IMR-90 (cell line): ENCODE data around the gene ARL8B. TPM values are rescaled to one million over a fixed set of nuclear protein-coding genes. Genes with fewer than 3 reads are reported as not detected.
A peak's percentile ranks its signal among the peaks of the same experiment; 100 is the strongest.

Source experiments
- ATAC-seq: fragments of 200-7000 bp; cut with Tn5 transposase; 2 replicates; pipeline ENCODE4 v1.9.1; 2020; ENCODE audit warnings: low read depth, mild to moderate bottlenecking, moderate library complexity
- BruUV-seq: library from RNA; stranded (reverse); fragments of 400-500 nt; replicated peaks from 2 replicates; lab custom pipeline; 2021; lab: Mats Ljungman, UMichigan
- CTCF ChIA-PET: fragments of 300-600 bp; formaldehyde crosslinking; extraction: SDS; loops from one replicate; lab custom pipeline; 2021; ENCODE audit warnings: antibody characterized with exemption; lab: Yijun Ruan, JAX
- POLR2A ChIA-PET: fragments of 300-600 bp; sonication (Branson Sonifier 250); formaldehyde crosslinking; loops from one replicate; lab custom pipeline; 2022; ENCODE audit warnings: antibody characterized with exemption; ENCODE audit not compliant: unreplicated experiment; lab: Charles Lee
- DNase-seq: peaks from one replicate; pipeline ENCODE4 v3.0.0; 2013
- H2AFZ ChIP-seq: replicated peaks from 2 replicates; pipeline ENCODE3; 2013; ENCODE audit warnings: low read length, mild to moderate bottlenecking; ENCODE audit not compliant: poor library complexity
- H2AK5ac ChIP-seq: 2 replicates; pipeline ENCODE4 v1.6.1; 2013; ENCODE audit warnings: low read depth, low read length, inconsistent platforms
- H2AK9ac ChIP-seq: replicated peaks from 2 replicates; pipeline ENCODE3; 2013; ENCODE audit warnings: mild to moderate bottlenecking, low read depth, low read length, moderate library complexity; ENCODE audit not compliant: poor library complexity
- H2BK120ac ChIP-seq: 2 replicates; pipeline ENCODE4 v1.6.1; 2013; ENCODE audit warnings: low read depth, low read length, inconsistent platforms
- H2BK15ac ChIP-seq: 3 replicates; pipeline ENCODE4 v1.6.1; 2013; ENCODE audit warnings: low read depth, low read length, inconsistent platforms
- H2BK20ac ChIP-seq: 2 replicates; pipeline ENCODE4 v1.6.1; 2013; ENCODE audit warnings: low read depth, mild to moderate bottlenecking, inconsistent platforms, low read length, moderate library complexity
- H2BK5ac ChIP-seq: 2 replicates; pipeline ENCODE4 v1.6.1; 2013; ENCODE audit warnings: mild to moderate bottlenecking, low read depth, low read length, inconsistent platforms; ENCODE audit not compliant: poor library complexity, severe bottlenecking
- H3K14ac ChIP-seq: replicated peaks from 2 replicates; pipeline ENCODE4 v1.6.1; 2013; ENCODE audit warnings: low read depth, low read length, inconsistent platforms
- H3K18ac ChIP-seq: 2 replicates; pipeline ENCODE4 v1.6.1; 2013; ENCODE audit warnings: low read depth, low read length, control low read depth
- H3K23ac ChIP-seq: 2 replicates; pipeline ENCODE4 v1.6.1; 2013; ENCODE audit warnings: low read depth, low read length, inconsistent platforms
- H3K27ac ChIP-seq: 2 replicates; pipeline ENCODE4 v1.5.1; 2013; ENCODE audit warnings: mild to moderate bottlenecking, control low read depth, low read length; ENCODE audit not compliant: insufficient read depth
- H3K27me3 ChIP-seq: 2 replicates; pipeline ENCODE4 v1.6.1; 2013; ENCODE audit warnings: low read length; ENCODE audit not compliant: control insufficient read depth, insufficient read depth
- H3K36me3 ChIP-seq: 2 replicates; pipeline ENCODE4 v1.6.1; 2013; ENCODE audit warnings: low read length, mixed read lengths; ENCODE audit not compliant: control insufficient read depth, insufficient read depth
- H3K4ac ChIP-seq: 2 replicates; pipeline ENCODE4 v1.6.1; 2013; ENCODE audit warnings: low read depth, low read length, inconsistent platforms
- H3K4me1 ChIP-seq: 2 replicates; pipeline ENCODE4 v1.6.1; 2013; ENCODE audit warnings: low read length, mixed read lengths; ENCODE audit not compliant: control insufficient read depth, insufficient read depth
- H3K4me2 ChIP-seq: 2 replicates; pipeline ENCODE4 v1.6.1; 2013; ENCODE audit warnings: low read depth, mild to moderate bottlenecking, control low read depth, low read length, moderate library complexity
- H3K4me3 ChIP-seq: 2 replicates; pipeline ENCODE4 v1.5.1; 2013; ENCODE audit warnings: low read depth, mild to moderate bottlenecking, control low read depth, low read length, moderate library complexity; ENCODE audit not compliant: insufficient read depth
- H3K56ac ChIP-seq: 2 replicates; pipeline ENCODE4 v1.6.1; 2013; ENCODE audit warnings: low read length, inconsistent platforms; ENCODE audit not compliant: insufficient read depth; ENCODE audit errors: extremely low read depth
- H3K79me1 ChIP-seq, 2 experiments: 2 replicates each; pipeline ENCODE4 v1.6.1; 2013; ENCODE audit warnings: low read length in 2 of 2, inconsistent platforms in 1 of 2, low read depth in 1 of 2
- H3K9ac ChIP-seq: 2 replicates; pipeline ENCODE4 v1.6.1; 2013; ENCODE audit warnings: low read depth, low read length, control low read depth
- H3K9me1 ChIP-seq: 2 replicates; pipeline ENCODE4 v1.6.1; 2013; ENCODE audit warnings: low read length, inconsistent platforms; ENCODE audit not compliant: insufficient read depth
- H3K9me3 ChIP-seq: 2 replicates; pipeline ENCODE4 v1.6.1; 2013; ENCODE audit warnings: low read length; ENCODE audit not compliant: control insufficient read depth, insufficient read depth
- H4K20me1 ChIP-seq: 2 replicates; pipeline ENCODE4 v1.6.1; 2013; ENCODE audit warnings: low read length, inconsistent platforms; ENCODE audit not compliant: insufficient read depth
- H4K5ac ChIP-seq: 2 replicates; pipeline ENCODE4 v1.6.1; 2013; ENCODE audit warnings: mild to moderate bottlenecking, low read depth, low read length, control low read depth
- H4K8ac ChIP-seq, 2 experiments: 2 replicates each; pipeline ENCODE4 v1.6.1; 2013; ENCODE audit warnings: low read depth in 2 of 2, low read length in 2 of 2, control low read depth in 1 of 2, inconsistent platforms in 1 of 2
- H4K91ac ChIP-seq: 2 replicates; pipeline ENCODE4 v1.6.1; 2013; ENCODE audit warnings: low read depth, low read length, inconsistent platforms; ENCODE audit not compliant: insufficient read depth
- CEBPB ChIP-seq: IDR thresholded peaks from 2 replicates; pipeline ENCODE4 v1.6.1; 2012; ENCODE audit warnings: low read depth, low read length, improper control_type of control experiment
- MXI1 ChIP-seq: IDR thresholded peaks from 2 replicates; pipeline ENCODE4 v1.6.1; 2012; ENCODE audit warnings: low read depth, mild to moderate bottlenecking, low read length, moderate library complexity, borderline replicate concordance
- dilution Hi-C: fragments of 300-500 bp; cut with HindIII; formaldehyde crosslinking; loops from one replicate; pipeline ENCODE4 v1.14.3; 2018; ENCODE audit warnings: low sequenced_read_pairs; ENCODE audit not compliant: unreplicated experiment
- in situ Hi-C: fragments of 300-500 bp; cut with MboI; formaldehyde crosslinking; loops from 3 replicates; pipeline ENCODE4 v1.14.3; 2019; ENCODE audit warnings: low sequenced_read_pairs, inconsistent platforms, mixed read lengths
- intact Hi-C: fragments of 100-400 bp; cut with micrococcal nuclease; formaldehyde crosslinking; loops from 2 replicates; pipeline ENCODE4 v1.10.0; 2022
- polyA plus RNA-seq, 3 experiments: library from polyadenylated mRNA; depleted of rRNA; stranded (reverse); fragments of >200 nt; gene quantifications; 2 replicates each; pipeline ENCODE4 v1.2.3, GENCODE V29; 2012; ENCODE audit warnings: low replicate concordance in 1 of 3
- total RNA-seq: library from RNA; depleted of rRNA; stranded (reverse); fragments of >200 nt; gene quantifications from 2 replicates; pipeline ENCODE4 v1.2.3, GENCODE V29; 2012

Gene ARL8B
- total and polyA plus RNA-seq, 2 of the 4 experiments (the other 2 are of a cell fraction) = 32.3 to 47.0 TPM

GRCh38 chr3:5126586-5126985, 4.5 kb downstream of the ARL8B start:
- Histone ChIP-seq H3K4me1 (peaks cover 2% of the 10 kb centered on the region; the same call in 1 of the 2 replicates), H3K56ac (no peak overlapping the region), H4K5ac (no peak overlapping the region), H2AFZ (no peak overlapping the region), H3K4me3 (no peak overlapping the region), H4K20me1 (peaks cover 66% of the 10 kb centered on the region), H3K9ac (no peak overlapping the region), H3K14ac (no peak overlapping the region), H2AK5ac (no peak overlapping the region), H3K36me3 (no peaks in the 10 kb centered on the region), H2BK120ac (no peak overlapping the region), H2BK5ac (no peak overlapping the region), H4K91ac (no peak overlapping the region), H2AK9ac (no peak overlapping the region), H3K79me1 (peaks cover 0 to 40% of the 10 kb centered on the region in 2 experiments; a peak in 3 of 4 replicates), H4K8ac (no peak overlapping the region), H2BK20ac (no peak overlapping the region), H3K18ac (no peak overlapping the region), H3K27ac (no peak overlapping the region), H2BK15ac (no peak overlapping the region), H3K9me1 (0 out of 2 replicates have a peak, but pooled peaks cover 3% of the 10 kb centered on the region), H3K9me3 (no peaks in the 10 kb centered on the region), H3K4me2 (no peak overlapping the region), H3K23ac (no peak overlapping the region), H3K27me3 (no peaks in the 10 kb centered on the region), H3K4ac (no peak overlapping the region)
- ATAC-seq (no peak), DNase-seq (peak; percentile 12)
- in situ Hi-C loops = loop anchor here (10.0 kb wide), 1 partner anchor 142 kb away; no protein-coding TSS in a partner anchor
- dilution Hi-C loops = no loop called here
- TF ChIP-seq MXI1 = no peak
- peak; percentile 96 for TF ChIP-seq CEBPB
- POLR2A ChIA-PET = no interaction called here
- BruUV-seq = no TSS peak
- CTCF ChIA-PET = no interaction called here
- intact Hi-C loops = loop anchor here (5.0 kb wide), 1 partner anchor 36 kb away; no protein-coding TSS in a partner anchor
